Stimulated activated naive CD8-positive, alpha-beta T cell treated with anti-CD3 and anti-CD28 coated beads, Interleukin-15, Interleukin-2, amounts not matched to agents 100 ng/mL and 50 ng/mL, for 24 hours (primary cell): ENCODE results near the gene OAS3.
"Not testable (repeated sequence)": the region's sequence is repeated elsewhere in the genome, so short reads cannot be mapped to it uniquely, and the experiment has no call there.

ENCODE experiments used
- H3K27ac Mint-ChIP-seq: one replicate; pipeline ENCODE4 v1.8.0; 2021; ENCODE audit warnings: mild to moderate bottlenecking, mixed read lengths
- H3K27me3 Mint-ChIP-seq: one replicate; pipeline ENCODE4 v1.8.0; 2021; ENCODE audit warnings: mixed read lengths
- H3K36me3 Mint-ChIP-seq: one replicate; pipeline ENCODE4 v1.8.0; 2021; ENCODE audit warnings: low read depth, mixed read lengths
- H3K4me1 Mint-ChIP-seq: one replicate; pipeline ENCODE4 v1.8.0; 2021; ENCODE audit warnings: low read depth, mixed read lengths
- H3K4me3 Mint-ChIP-seq: one replicate; pipeline ENCODE4 v1.8.0; 2021; ENCODE audit warnings: mild to moderate bottlenecking, mixed read lengths
- H3K9me3 Mint-ChIP-seq: one replicate; pipeline ENCODE4 v1.8.0; 2021; ENCODE audit warnings: mixed read lengths

Gene OAS3

GRCh38 chr12:112913038-112913688 lies 25.1 kb upstream of the OAS3 start:
- no peak overlapping the region for H3K27ac Mint-ChIP-seq
- H3K4me3 Mint-ChIP-seq, result no peak overlapping the region
- peaks cover 13% of the 10 kb centered on the region for H3K9me3 Mint-ChIP-seq
- peaks cover 52% of the 10 kb centered on the region for H3K36me3 Mint-ChIP-seq
- no peaks in the 10 kb centered on the region for H3K27me3 Mint-ChIP-seq
- peaks cover 46% of the 10 kb centered on the region for H3K4me1 Mint-ChIP-seq

GRCh38 chr12:112913888-112914287 lies 24.4 kb upstream of the OAS3 start:
- not testable (repeated sequence) for H3K27ac Mint-ChIP-seq, H3K27me3 Mint-ChIP-seq, H3K4me3 Mint-ChIP-seq
- Mint-ChIP-seq H3K4me1 (peaks cover 39% of the 10 kb centered on the region), H3K9me3 (peaks cover 13% of the 10 kb centered on the region), H3K36me3 (peaks cover 59% of the 10 kb centered on the region)

GRCh38 chr12:112916270-112916669 lies 22.0 kb upstream of the OAS3 start:
- Mint-ChIP-seq H3K4me1 (peaks cover 17% of the 10 kb centered on the region), H3K4me3 (no peak overlapping the region), H3K36me3 (peaks cover 65% of the 10 kb centered on the region), H3K9me3 (peaks cover 13% of the 10 kb centered on the region), H3K27ac (no peak overlapping the region), H3K27me3 (no peaks in the 10 kb centered on the region)

GRCh38 chr12:112919121-112919520 lies 19.2 kb upstream of the OAS3 start:
- Mint-ChIP-seq H3K4me3 (no peak overlapping the region), H3K36me3 (peaks cover 40% of the 10 kb centered on the region), H3K4me1 (peaks cover 12% of the 10 kb centered on the region), H3K9me3 (no peaks in the 10 kb centered on the region), H3K27ac (no peak overlapping the region), H3K27me3 (no peaks in the 10 kb centered on the region)

DNA sequence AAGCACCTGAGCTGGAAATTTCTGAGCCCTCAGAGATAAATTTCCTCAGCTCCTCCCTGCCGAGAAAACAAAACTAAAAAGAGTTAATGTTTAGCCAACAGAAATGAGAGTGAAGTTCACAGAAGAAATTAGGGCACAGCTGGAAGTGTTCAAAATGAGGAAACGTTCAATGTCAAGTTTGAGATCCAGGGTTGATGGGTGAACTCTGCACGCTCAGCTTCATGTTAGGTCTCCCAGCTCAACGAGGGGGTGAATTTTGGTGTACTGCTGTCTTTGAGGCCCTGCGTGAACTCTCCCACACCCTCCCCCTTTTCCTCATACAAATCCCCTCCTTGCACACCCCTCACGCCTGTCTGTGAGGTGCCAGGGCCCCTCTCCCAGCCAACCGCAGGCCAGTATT lies 13.3 kb upstream of the OAS3 start:
- H3K36me3 Mint-ChIP-seq, result peaks cover 18% of the 10 kb centered on the region
- no peak overlapping the region for H3K4me3 Mint-ChIP-seq
- no peaks in the 10 kb centered on the region for H3K27me3 Mint-ChIP-seq
- no peaks in the 10 kb centered on the region for H3K4me1 Mint-ChIP-seq
- H3K9me3 Mint-ChIP-seq, result no peaks in the 10 kb centered on the region
- no peak overlapping the region for H3K27ac Mint-ChIP-seq

DNA sequence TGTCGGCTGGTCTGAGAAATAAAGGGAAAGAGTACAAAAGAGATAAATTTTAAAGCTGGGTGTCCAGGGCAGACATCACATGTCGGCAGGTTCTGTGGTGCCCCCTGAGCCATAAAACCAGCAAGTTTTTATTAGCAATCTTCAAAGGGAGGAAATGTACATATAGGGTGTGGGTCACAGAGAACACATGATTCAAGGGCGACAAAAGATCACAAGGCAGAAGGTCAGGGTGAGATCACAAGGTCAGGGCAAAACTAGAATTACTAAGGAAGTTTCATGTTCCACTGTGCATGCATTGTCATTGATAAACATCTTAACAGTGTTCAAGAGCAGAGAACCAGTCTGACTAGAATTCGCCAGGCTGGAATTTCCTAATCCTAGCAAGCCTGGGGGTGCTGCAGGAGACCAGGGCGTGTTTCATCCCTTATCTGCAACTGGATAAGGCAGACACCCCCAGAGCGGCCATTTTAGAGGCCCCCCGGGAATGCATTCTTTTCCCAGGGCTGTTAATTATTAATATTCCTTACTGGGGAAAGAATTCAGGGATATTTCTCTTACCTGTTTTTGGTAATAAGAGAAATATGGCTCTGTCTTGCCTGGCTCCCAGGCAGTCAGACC lies 11.7 kb upstream of the OAS3 start:
- not testable (repeated sequence) for H3K4me3 Mint-ChIP-seq, H3K4me1 Mint-ChIP-seq, H3K36me3 Mint-ChIP-seq

GRCh38 chr12:112927475-112927874 lies 10.8 kb upstream of the OAS3 start:
- Mint-ChIP-seq H3K4me3 (no peak overlapping the region), H3K27ac (no peak overlapping the region), H3K4me1 (no peaks in the 10 kb centered on the region), H3K9me3 (no peaks in the 10 kb centered on the region), H3K27me3 (no peaks in the 10 kb centered on the region), H3K36me3 (peaks cover 6% of the 10 kb centered on the region)

More for the DNA sequence above, 11.7 kb upstream of the OAS3 start:
- H3K27me3 Mint-ChIP-seq, H3K9me3 Mint-ChIP-seq, H3K27ac Mint-ChIP-seq: not testable (repeated sequence)

- H3K27ac Mint-ChIP-seq, result no peak overlapping the region
- H3K4me1 Mint-ChIP-seq, result no peaks in the 10 kb centered on the region
- H3K4me3 Mint-ChIP-seq, result no peak overlapping the region
- no peaks in the 10 kb centered on the region for H3K9me3 Mint-ChIP-seq
- H3K27me3 Mint-ChIP-seq, result no peaks in the 10 kb centered on the region
- H3K36me3 Mint-ChIP-seq, result peaks cover 6% of the 10 kb centered on the region
Measured at GRCh38 chr12:112927925-112928324, 10.3 kb upstream of the OAS3 start.

GRCh38 chr12:112928978-112929377 lies 9.3 kb upstream of the OAS3 start:
- H3K27ac Mint-ChIP-seq, result no peak overlapping the region
- H3K4me3 Mint-ChIP-seq, result no peak overlapping the region
- no peaks in the 10 kb centered on the region for H3K27me3 Mint-ChIP-seq
- no peaks in the 10 kb centered on the region for H3K9me3 Mint-ChIP-seq
- H3K4me1 Mint-ChIP-seq, result no peaks in the 10 kb centered on the region
- H3K36me3 Mint-ChIP-seq, result peaks cover 6% of the 10 kb centered on the region

- peaks cover 4% of the 10 kb centered on the region for H3K4me1 Mint-ChIP-seq
- no peak overlapping the region for H3K4me3 Mint-ChIP-seq
- H3K9me3 Mint-ChIP-seq, result no peaks in the 10 kb centered on the region
- H3K27me3 Mint-ChIP-seq, result no peaks in the 10 kb centered on the region
- H3K36me3 Mint-ChIP-seq, result peaks cover 6% of the 10 kb centered on the region
- H3K27ac Mint-ChIP-seq, result no peak overlapping the region
Measured at GRCh38 chr12:112929715-112930114, 8.6 kb upstream of the OAS3 start.

DNA sequence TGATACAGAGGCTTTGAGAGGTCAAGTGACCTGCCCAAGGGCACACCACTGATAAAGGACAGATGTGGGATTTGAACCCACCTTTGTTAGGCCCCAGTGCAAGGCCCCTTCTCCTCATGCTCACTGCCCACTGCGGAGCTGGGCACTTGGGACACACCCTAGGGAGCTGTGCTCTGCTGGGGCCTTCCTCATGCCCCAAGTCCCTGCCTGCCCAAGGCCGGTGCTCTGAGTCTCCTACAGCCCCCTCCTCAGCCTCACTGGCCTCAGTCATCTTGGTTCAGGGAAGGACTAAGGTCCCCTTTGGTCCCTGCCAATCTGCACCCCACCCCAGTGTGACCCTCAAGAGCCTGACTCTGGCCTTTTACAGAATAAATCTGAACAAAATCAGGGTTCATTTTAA lies 7.9 kb upstream of the OAS3 start:
- Mint-ChIP-seq H3K4me1 (peaks cover 5% of the 10 kb centered on the region), H3K36me3 (peaks cover 6% of the 10 kb centered on the region), H3K4me3 (no peak overlapping the region), H3K27ac (no peak overlapping the region), H3K9me3 (no peaks in the 10 kb centered on the region), H3K27me3 (no peaks in the 10 kb centered on the region)

DNA sequence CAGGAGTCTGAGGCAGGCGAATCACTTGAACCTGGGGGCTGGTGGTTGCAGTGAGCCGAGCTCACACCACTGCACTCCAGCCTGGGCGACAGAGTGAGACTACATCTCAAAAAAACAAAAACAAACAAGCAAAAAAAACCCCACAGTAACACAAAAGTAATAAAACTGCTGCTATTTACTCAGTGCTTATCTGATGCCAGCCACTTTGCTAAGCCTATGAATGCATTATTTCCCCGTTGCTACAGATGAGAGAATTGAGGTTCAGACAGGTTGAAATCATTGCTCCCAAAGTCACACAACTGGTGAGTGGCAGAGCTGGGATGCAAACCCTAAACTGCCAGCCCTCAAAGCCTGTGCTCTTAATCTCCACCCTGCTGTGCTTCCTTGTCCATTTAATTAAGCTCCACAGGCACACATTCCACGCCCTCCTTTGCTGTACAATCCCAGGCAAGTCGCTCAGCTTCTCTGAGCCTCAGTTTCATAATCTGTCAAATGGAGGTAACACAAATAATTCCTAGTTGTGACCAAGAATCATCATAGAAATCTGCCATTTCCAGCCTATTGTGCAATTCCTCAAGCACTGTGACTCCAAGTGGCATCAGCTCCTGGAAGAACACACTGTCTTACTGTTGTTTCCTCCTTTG lies 5.7 kb upstream of the OAS3 start:
- Mint-ChIP-seq H3K4me1 (peaks cover 12% of the 10 kb centered on the region), H3K4me3 (no peak overlapping the region), H3K36me3 (peaks cover 2% of the 10 kb centered on the region), H3K27ac (no peak overlapping the region), H3K27me3 (no peaks in the 10 kb centered on the region), H3K9me3 (no peaks in the 10 kb centered on the region)

- Mint-ChIP-seq H3K27ac (no peak overlapping the region), H3K4me3 (no peak overlapping the region), H3K4me1 (peaks cover 17% of the 10 kb centered on the region), H3K27me3 (no peaks in the 10 kb centered on the region), H3K36me3 (no peaks in the 10 kb centered on the region), H3K9me3 (no peaks in the 10 kb centered on the region)
Measured at GRCh38 chr12:112933129-112933505, 5.2 kb upstream of the OAS3 start.

DNA sequence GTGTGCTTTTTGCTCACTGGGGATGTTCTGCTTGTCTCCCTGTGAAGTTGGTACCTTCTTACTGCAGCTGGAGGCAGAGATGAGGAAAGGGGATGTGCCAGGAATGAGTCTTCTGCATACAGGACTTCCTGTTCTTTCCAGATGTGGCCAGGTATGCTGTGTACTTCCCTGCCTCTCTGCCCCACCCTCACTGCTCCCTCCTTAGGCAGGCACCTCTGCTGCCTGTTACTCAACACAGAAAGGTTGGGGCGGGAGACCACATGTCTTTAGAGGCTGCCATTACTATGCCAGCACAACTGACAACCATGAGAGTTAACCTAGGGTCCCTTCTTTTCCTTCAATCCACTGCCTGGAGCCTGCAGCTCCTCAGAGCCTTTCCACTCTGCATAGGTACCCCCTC lies 2.0 kb upstream of the OAS3 start:
- Mint-ChIP-seq H3K27ac (no peak overlapping the region), H3K4me3 (no peak overlapping the region), H3K9me3 (no peaks in the 10 kb centered on the region), H3K36me3 (no peaks in the 10 kb centered on the region), H3K27me3 (no peaks in the 10 kb centered on the region), H3K4me1 (peaks cover 38% of the 10 kb centered on the region)

DNA sequence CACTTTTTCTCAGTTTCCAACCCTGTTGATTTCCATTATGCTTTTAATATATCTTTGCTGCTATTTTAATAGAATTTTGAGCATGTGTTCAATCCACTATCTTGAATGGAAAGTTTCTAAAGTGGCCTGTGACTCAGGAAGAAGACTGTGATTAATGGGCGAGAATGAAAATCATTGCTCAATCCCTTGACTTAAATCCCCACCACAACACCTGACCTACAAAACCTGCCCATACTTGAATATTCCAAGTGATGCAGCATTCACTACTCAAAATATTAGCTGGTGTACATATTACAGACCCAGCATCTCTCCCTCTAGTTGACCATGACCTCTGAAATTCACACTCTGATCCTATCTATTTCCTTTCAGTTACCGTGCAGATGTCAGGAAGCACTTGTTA lies 1.3 kb upstream of the OAS3 start:
- Mint-ChIP-seq H3K9me3 (no peaks in the 10 kb centered on the region), H3K4me3 (no peak overlapping the region), H3K27me3 (no peaks in the 10 kb centered on the region), H3K4me1 (peaks cover 38% of the 10 kb centered on the region), H3K27ac (peak overlapping the region; percentile 34), H3K36me3 (no peaks in the 10 kb centered on the region)

DNA sequence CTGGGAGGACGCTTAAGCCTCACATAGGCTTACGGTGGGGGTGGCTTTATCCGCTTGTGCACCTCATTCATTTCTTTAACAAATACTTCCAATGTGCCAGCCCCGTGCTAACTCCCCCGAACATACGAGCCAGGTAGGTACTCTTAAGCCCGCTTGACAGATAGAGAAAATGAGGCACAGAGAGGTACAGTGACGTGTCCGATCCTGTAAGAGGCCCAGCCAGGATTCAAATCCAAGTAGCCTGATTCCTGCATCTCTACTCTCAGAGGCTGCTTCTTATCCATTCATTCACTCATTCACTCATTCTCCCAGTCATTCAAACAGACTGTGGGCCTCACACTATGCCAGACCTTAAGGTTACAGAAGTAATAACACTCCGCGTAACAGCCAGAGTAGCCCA lies 477 bp downstream of the OAS3 start:
- Mint-ChIP-seq H3K4me3 (peak overlapping the region; percentile 84), H3K36me3 (no peaks in the 10 kb centered on the region), H3K27me3 (no peaks in the 10 kb centered on the region), H3K4me1 (peaks cover 38% of the 10 kb centered on the region), H3K9me3 (no peaks in the 10 kb centered on the region), H3K27ac (peak overlapping the region; percentile 81)
